DND-41 (cell line): ENCODE results near the gene KAZALD1.

Experiments
- ATAC-seq: fragments of 200-7000 bp; cut with Tn5 transposase; 3 replicates; pipeline ENCODE4 v1.9.1; 2021; ENCODE audit warnings: low read depth; ENCODE audit not compliant: insufficient read depth
- DNase-seq: peaks from one replicate; pipeline ENCODE4 v3.0.0-alpha.2; 2020
- H2AFZ ChIP-seq: 2 replicates; pipeline ENCODE4 v1.6.0; 2012; ENCODE audit warnings: low read depth, low read length
- H3K27ac ChIP-seq: 2 replicates; pipeline ENCODE4 v1.5.1; 2012; ENCODE audit warnings: low read length, inconsistent platforms
- H3K27me3 ChIP-seq: fragments of 200-600 bp; sonication (generic); 2 replicates; pipeline ENCODE4 v1.6.0; 2012; ENCODE audit warnings: low read length, mild to moderate bottlenecking, inconsistent platforms; ENCODE audit not compliant: insufficient read depth, poor library complexity
- H3K36me3 ChIP-seq: 2 replicates; pipeline ENCODE4 v1.5.1; 2012; ENCODE audit warnings: low read length, inconsistent platforms; ENCODE audit not compliant: insufficient read depth
- H3K4me1 ChIP-seq: 2 replicates; pipeline ENCODE4 v1.5.1; 2012; ENCODE audit warnings: mild to moderate bottlenecking, low read length; ENCODE audit not compliant: insufficient read depth
- H3K4me2 ChIP-seq: 2 replicates; pipeline ENCODE4 v1.6.0; 2012; ENCODE audit warnings: mild to moderate bottlenecking, moderate library complexity, low read length, inconsistent platforms; ENCODE audit not compliant: insufficient read depth
- H3K4me3 ChIP-seq, 2 experiments: fragments of 200-600 bp in 1 of 2; shearing (Covaris generic) in 1 of 2; 2 replicates each; pipeline ENCODE4 v1.5.1; 2012 to 2016; ENCODE audit warnings: inconsistent platforms in 2 of 2, low read length in 2 of 2, mild to moderate bottlenecking in 2 of 2, low read depth in 1 of 2, moderate library complexity in 1 of 2
- H3K79me2 ChIP-seq: 2 replicates; pipeline ENCODE4 v1.6.0; 2012; ENCODE audit warnings: low read length, inconsistent platforms; ENCODE audit not compliant: insufficient read depth
- H3K9ac ChIP-seq: 2 replicates; pipeline ENCODE4 v1.6.0; 2012; ENCODE audit warnings: low read depth, mild to moderate bottlenecking, inconsistent platforms, low read length, moderate library complexity
- H3K9me3 ChIP-seq: 2 replicates; pipeline ENCODE4 v1.5.1; 2012; ENCODE audit warnings: low read length, moderate library complexity, mild to moderate bottlenecking, inconsistent platforms; ENCODE audit not compliant: insufficient read depth, severe bottlenecking
- H4K20me1 ChIP-seq: 2 replicates; pipeline ENCODE4 v1.6.0; 2012; ENCODE audit warnings: low read length; ENCODE audit not compliant: insufficient read depth
- CTCF ChIP-seq: IDR thresholded peaks from 2 replicates; pipeline ENCODE4 v1.5.1; 2012; ENCODE audit warnings: borderline replicate concordance, low read length, moderate library complexity, mild to moderate bottlenecking; ENCODE audit not compliant: poor library complexity, severe bottlenecking; ENCODE audit errors: extremely low read depth
- EZH2 ChIP-seq: IDR thresholded peaks from 3 replicates; pipeline ENCODE4 v1.6.1; 2012; ENCODE audit warnings: borderline replicate concordance, low read depth, mild to moderate bottlenecking, moderate library complexity, low read length, inconsistent platforms; ENCODE audit not compliant: severe bottlenecking

KAZALD1 gene

DNA sequence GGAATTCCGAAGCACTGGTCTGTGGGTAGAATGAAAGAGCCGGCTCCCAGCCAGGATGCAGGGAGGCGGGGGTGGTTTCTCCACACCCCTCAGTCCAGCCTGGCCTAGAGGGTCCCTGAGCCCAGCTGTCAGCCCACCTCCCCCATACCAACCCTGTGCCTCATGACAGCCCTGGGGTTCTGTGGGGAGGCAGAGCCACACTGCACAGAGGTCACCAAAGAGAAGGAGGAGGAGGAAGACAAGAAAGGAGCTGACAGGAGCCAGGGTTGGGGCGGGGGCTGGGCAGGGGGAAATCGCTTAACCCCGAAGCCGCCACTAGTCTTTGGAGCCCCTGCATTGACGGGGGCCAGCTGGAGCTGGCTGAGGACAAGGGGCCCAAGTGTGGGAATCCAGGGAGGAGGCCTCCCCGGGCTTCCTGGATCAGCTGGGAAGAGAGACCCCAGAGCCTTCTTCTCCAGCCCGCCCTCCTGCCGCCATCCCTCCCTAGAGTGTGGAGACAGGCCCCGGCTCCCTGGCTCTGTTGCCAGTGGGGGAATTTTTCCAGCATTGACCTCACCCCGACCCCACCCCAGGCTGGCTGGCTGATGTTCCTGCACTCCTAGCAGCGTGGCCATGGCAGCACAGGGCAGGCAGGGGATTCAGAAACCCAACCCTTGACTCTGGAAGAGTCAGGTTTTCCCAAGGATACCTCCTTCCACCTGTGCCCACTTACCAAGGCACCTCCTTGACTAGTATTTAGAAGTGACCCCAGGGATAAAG, 32.5 kb downstream of the KAZALD1 start:
- ATAC-seq: no peak

DNA sequence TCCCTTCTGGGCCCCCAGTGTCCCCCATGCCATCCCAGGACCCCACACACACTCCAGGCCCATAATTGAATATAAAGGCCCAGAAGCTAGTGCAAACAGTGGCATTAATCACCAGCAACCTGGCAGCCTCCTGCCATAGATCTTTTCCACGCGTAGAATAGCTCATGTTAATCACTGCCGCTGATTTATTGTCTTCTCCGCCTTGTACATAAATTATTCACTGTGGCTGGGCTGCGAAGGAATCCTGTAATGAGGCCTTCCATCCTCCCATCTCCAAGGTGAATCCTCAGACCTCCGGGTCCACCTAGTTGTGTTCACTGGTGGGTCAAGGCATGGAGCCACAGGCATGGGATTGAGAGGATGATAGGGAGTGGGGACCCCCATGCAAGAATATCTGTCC, 33.2 kb downstream of the KAZALD1 start:
- TF ChIP-seq EZH2 (no peak), CTCF (no peak)
- Histone ChIP-seq H3K27ac (no peak overlapping the region), H3K4me3 (no peak overlapping the region)

More for the DNA sequence above, 32.5 kb downstream of the KAZALD1 start:
- no peaks in the 10 kb centered on the region for H3K4me1 ChIP-seq
- no peaks in the 10 kb centered on the region for H3K9me3 ChIP-seq
- H3K4me3 ChIP-seq: no peak overlapping the region
- no peak for TF ChIP-seq EZH2
- no peak for TF ChIP-seq CTCF
- H3K36me3 ChIP-seq: no peaks in the 10 kb centered on the region
- no peaks in the 10 kb centered on the region for H3K79me2 ChIP-seq
- no peak overlapping the region for H3K27ac ChIP-seq
- DNase-seq: no peak
- peaks cover 9% of the 10 kb centered on the region for H3K27me3 ChIP-seq
- 0 out of 2 replicates have a peak, but pooled peaks cover 4% of the 10 kb centered on the region for H4K20me1 ChIP-seq
- H2AFZ ChIP-seq: no peak overlapping the region
- no peak overlapping the region for H3K9ac ChIP-seq
- H3K4me2 ChIP-seq: no peak overlapping the region

DNA sequence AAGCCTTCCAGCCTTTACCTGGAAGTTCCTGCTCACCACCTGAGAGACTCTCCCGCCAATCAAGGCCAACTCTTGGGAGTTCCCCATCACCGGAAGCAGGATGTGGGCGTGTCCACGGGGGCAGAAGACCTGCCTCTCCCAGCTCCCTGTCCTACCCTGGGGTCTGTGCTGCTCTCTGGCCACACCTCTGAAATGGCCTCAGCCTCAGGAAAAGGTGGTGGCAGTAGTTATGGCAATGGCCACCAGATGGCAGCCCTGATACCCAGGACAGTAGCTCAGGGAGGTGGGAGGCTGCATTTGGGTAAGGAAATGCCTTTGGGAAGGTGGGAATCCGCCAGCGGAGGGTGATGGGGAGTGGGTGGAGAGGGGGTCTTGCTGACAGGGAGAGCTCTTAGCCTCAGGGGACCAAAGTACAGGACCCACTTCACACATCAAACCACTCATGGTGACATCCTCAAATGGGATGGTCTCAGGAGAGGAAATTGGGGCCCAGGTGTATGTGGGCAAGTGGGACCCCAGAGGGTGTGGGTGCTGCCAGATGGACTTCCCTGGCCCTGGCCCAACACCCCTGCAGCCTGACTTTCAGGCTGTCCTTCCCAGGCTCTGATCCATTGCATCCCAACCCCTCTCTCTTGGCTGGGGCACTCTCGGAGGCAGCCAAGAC, 33.9 kb downstream of the KAZALD1 start:
- no peak overlapping the region for H3K27ac ChIP-seq
- H3K4me2 ChIP-seq: no peak overlapping the region
- peak; percentile 94 for ATAC-seq

More for the DNA sequence above, 33.2 kb downstream of the KAZALD1 start:
- DNase-seq (no peak), ATAC-seq (no peak)
- Histone ChIP-seq H3K79me2 (no peaks in the 10 kb centered on the region), H3K4me2 (no peak overlapping the region), H3K27me3 (peaks cover 16% of the 10 kb centered on the region), H3K9ac (no peak overlapping the region), H3K36me3 (no peaks in the 10 kb centered on the region), H4K20me1 (peaks cover 6% of the 10 kb centered on the region; the same call in 1 of the 2 replicates), H2AFZ (no peak overlapping the region), H3K9me3 (no peaks in the 10 kb centered on the region), H3K4me1 (no peaks in the 10 kb centered on the region)

More for the DNA sequence above, 33.9 kb downstream of the KAZALD1 start:
- no peak overlapping the region for H3K9ac ChIP-seq
- H3K79me2 ChIP-seq: no peaks in the 10 kb centered on the region
- no peak overlapping the region for H3K4me3 ChIP-seq
- peak; percentile 74 for DNase-seq
- peaks cover 20% of the 10 kb centered on the region for H3K27me3 ChIP-seq
- TF ChIP-seq CTCF (peak; percentile 96), EZH2 (no peak)
- no peaks in the 10 kb centered on the region for H3K9me3 ChIP-seq
- H3K4me1 ChIP-seq: no peaks in the 10 kb centered on the region
- H3K36me3 ChIP-seq: no peaks in the 10 kb centered on the region
- H2AFZ ChIP-seq: no peak overlapping the region
- H4K20me1 ChIP-seq: peaks cover 8% of the 10 kb centered on the region; the same call in 1 of the 2 replicates
